HG02678 (cell line): ENCODE results near the gene SVOPL.

ENCODE experiments used
- ATAC-seq: cut with Tn5 transposase; IDR thresholded peaks from one replicate; pipeline ENCODE4 v1.9.1; 2021; ENCODE audit warnings: mild to moderate bottlenecking, moderate library complexity; ENCODE audit not compliant: unreplicated experiment

SVOPL gene

DNA sequence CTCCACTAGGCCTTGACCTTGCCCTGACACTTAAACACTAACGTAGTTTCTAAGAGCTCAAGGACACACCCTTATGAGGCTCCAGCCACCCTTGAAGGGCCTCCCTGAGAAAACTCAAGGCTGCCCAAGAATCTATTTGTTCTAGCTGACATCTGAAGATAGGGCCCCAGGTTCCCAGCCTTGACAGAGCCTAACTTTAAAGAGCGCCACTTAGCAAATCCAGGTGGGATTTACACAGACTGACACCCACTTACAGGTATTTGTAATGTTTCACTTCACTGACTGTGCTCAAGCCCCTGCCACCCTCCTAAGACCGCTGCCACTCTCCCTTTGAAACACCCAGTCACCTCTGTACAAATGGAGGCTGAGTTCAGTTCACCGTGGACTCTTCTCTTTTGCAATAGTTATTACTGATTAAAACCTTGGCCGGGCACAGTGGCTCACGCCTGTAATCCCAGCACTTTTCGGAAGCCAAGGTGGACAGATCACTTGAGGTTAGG is 90.4 kb downstream of the SVOPL start:
- ATAC-seq = no peak

DNA sequence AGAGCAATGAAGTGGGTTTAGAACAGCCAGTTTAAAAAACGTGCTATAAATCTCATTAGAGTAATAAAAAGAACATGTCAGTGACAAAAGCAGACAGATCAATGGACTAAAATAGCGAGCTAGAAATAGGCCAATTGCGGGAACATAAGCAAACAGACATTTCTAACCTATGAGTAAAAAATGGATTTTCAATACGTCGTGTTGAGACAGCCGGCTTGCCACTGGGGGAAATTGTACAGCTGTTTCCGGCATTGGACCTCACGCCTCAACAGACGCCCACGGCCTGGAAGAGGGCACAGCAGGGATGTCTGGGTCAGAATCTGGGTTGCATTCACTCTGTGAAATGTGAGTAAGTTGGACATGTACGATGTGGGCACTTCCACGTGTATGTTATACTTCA is 92.9 kb downstream of the SVOPL start:
- ATAC-seq = no peak

- ATAC-seq = no peak
These were observed 93.7 kb downstream of the SVOPL start for GRCh38 chr7:138607216-138608126.

DNA sequence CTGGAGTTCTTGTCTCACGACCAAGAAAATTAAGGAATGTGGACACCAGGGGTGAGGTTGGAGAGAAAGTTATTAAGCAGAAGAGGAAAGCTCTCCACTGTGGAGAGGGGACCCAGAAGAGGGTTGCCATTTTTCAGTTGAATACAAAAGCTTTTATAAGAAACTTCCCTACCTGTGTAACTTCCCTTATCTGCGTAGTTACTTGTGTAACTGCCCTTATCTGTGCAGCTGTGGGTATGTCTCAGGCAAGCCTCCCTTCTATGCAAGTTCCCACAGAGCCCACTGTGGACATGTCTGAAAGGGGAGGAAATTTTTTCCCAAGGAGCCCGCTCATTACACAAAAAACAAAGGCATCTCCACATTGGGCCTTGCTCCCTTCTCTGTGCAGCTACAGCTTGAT is 94.9 kb downstream of the SVOPL start:
- ATAC-seq = no peak

- ATAC-seq = no peak
These were observed 97.4 kb downstream of the SVOPL start for GRCh38 chr7:138603549-138604318.

GRCh38 chr7:138602451-138602850 is 98.7 kb downstream of the SVOPL start:
- no peak for ATAC-seq

DNA sequence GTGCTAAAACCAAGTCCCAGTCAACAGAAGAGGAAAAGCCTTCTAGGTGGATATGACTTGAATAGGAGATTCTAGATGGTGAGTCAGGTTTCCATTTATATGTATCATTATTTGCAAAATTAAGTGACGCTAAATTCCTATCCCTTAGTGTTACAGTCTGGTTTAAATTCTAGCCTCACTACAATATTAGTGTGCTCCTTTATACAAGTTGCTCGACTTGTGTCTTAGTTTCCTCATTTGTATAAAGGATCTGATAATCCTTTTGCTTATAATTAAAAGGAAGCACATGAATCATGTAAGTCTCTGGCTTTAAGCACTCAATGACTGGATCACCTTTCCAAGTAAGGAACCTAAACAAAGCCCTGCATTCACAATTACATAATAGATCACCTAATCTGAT is 105.7 kb downstream of the SVOPL start:
- no peak for ATAC-seq

- no peak for ATAC-seq
These were observed 111.0 kb downstream of the SVOPL start for GRCh38 chr7:138590154-138590553.

GRCh38 chr7:138588986-138589385 is 112.2 kb downstream of the SVOPL start:
- no peak for ATAC-seq

DNA sequence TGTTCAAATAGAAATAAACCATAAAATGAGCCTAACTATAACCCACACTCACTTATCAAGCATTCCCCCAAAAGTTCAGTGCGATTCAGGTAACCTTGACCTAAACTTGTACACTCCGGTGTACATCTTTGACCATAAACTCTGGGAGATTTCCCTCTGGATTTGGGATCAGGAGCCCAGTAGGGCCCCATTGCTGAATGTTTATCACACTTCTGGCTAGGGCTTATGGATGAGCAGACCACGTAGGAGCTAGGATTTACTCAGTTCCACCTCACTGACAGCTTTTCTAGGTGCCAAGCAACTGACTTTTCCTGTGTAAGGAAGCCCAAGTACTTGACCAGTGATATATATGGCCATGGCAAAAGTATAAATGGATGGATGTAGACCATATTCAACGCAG is 113.7 kb downstream of the SVOPL start:
- no peak for ATAC-seq

DNA sequence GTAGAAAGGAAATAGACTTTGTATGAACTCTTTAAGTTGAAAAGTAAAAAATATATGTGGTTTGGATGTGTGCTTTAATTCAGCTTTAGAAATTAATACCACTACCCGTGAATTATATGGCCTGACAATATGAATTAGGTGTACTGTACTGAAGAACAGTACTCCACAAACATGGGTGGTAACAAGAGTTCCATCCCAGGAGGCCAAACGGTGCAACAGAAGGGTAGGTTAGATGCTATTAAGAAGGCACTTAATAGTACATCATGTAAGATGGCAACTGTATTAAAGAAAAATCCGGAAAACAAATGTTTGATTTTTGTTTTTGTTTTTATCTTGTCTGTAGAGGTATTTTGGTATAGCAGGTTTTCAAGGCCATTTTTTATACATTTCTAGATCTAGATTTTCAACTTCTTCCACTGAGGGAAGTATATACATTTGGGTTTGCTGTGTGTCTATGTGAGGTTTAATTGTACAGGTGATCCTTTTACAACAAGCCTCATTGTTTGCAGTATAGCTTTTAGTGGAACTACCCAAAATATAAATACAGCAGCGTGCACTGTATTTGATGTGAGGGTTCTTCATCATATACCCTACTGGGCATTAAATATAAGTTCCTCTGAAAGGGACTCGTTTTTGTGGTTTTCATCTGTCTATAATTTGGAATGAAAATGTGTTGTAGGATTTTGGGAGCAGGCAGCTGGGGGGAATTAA is 115.7 kb downstream of the SVOPL start:
- no peak for ATAC-seq

DNA sequence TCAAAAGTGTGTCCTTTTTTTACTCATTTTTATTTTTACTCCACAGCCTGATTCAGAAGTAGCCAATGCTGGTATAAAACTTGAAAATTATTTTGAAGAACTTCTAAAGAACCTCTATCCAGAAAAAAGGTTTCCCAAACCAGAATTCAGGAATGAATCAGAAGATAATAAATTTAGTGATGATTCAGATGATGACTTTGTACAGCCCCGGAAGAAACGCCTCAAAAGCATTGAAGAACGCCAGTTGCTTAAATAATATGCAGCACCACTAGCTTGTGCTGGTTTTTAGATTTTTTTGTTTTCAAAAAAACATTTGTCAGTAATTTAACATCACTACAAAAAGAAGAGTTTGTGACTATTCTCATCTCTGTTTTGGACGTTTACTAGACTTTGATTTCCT is 116.5 kb downstream of the SVOPL start:
- no peak for ATAC-seq

DNA sequence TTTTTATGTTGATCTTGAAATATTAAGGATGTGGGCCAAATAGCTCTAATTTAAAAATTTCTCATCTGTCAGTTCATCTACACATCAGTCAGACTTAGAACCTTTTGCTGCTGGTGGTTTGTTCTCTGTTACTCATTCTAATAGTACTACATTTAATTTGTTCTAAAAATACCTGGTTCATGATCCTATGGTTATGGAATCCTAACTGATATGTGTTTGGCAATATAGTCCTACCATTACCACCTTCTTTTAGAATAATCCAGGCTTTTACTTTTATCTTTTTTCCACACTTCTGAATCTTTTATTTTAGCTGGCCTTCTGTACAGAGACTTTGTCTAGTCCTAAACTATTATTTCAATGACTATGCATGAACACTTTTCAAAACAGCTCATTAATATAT is 116.9 kb downstream of the SVOPL start:
- ATAC-seq = no peak

- no peak for ATAC-seq
These were observed 120.1 kb downstream of the SVOPL start for GRCh38 chr7:138581065-138581464.

DNA sequence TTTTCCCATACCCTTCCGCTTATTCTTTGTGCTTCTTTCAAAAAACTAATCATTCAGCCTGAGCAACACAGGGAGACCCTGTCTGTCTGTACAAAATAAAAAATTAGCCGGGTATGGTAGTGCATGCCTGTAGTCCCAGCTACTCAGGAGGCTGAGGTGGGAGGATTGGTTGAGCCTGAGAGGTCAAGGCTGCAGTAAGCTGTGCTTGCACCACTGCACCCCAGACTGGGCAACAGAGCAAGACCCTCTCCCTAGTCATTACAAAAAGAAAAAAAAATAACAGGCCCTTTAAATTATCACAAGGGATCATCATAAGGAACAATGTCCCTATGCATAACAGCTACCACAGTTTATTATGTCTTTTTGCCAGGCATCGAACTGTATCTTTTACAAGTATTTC is 121.5 kb downstream of the SVOPL start:
- ATAC-seq = no peak

- no peak for ATAC-seq
These were observed 122.0 kb downstream of the SVOPL start for GRCh38 chr7:138579136-138579535.

DNA sequence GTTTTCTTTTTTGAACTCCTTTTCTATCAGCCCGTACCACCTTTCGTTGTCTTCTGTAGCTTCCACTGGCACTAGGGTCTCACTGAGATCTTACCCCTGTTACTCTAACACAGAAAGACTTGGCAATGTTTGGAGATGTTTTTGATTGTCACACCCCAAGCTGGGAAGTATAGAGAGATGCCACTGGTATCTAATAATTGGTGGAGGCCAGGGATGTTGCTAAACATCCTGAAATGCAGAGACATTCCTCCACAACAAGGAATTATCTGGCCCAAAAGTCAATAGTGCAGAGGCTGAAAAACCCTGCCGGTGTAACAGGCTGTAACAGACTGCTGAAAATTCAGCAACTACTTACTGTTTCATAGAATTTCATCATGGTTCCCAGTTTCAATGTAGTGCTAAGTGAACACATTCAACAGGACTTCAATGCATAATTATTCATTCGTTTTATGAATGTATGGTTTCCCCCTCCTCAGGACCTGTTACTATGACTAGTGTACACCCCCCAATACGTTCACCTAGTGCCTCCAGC is 125.2 kb downstream of the SVOPL start:
- ATAC-seq = no peak

DNA sequence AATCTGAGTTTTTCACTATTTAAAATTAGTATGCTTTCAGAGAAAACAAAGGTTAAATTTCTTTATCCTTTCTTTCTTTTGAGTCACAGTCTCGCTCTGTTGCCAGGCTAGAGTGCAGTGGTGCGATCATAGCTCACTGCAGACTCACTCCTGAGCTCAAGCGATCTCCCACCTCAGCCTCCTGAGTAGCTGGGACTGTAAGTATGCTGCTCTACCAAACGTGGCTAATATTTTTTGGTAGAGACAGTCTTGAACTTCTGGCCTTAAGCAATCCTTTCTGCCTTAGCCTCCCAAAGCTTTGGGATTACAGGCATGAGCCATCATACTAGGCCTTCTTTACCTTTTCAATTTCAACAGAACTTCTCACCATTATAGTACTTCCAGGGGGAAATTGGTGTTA is 127.4 kb downstream of the SVOPL start:
- ATAC-seq = no peak

DNA sequence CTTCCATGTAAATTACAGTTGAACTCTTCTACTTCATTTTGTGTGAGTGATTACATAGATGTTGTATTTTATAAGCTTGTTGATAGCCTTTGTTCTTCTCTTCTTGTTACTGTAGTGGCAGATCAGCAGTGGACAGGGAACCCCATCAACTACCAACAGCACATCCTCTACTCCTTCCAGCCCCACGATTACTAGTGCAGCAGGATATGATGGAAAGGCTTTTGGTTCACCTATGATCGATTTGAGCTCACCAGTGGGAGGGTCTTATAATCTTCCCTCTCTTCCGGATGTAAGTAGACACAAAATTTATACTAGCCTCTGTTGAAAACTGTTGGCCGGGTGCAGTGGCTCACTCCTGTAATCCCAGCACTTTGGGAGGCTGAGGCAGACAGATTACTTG is 130.4 kb downstream of the SVOPL start:
- ATAC-seq = no peak

DNA sequence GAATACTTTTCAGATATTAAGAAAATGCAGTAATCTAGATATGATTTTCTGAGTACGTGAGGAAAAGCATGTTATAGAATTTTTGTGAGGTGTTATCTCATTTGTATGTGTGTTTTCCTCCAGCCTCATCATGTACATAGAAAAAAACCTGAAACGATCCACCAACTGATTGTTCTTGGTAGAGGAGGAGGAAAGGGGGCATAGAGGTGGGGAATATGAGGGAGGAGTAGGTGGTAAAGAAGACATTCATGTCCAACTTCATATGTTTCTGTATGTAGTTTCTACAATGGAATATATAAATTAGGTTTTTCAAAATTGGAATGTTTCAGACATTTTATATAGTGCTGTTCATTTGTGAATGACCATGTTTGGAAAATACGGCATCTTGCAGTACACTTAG is 131.7 kb downstream of the SVOPL start:
- no peak for ATAC-seq

DNA sequence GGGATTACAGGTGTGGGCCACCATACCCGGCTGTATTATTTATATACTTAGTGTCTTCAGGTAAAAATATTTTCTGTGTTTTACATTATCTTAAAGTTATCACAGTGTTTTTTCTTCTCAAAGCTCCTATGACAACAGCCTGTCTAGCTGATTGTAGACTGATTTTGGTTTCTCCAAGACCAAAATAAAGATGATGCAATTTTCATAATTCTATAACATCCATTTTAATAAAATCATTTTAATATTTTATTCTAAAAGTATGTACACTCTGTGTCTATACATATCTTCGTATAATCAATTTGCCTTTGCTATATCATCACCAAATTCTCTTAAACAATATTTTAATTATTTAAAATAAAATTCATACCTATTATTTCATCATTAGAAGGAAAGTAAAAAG is 132.5 kb downstream of the SVOPL start:
- no peak for ATAC-seq
